GM18498 (cell line): ENCODE measurements around the gene TBC1D10B.
A peak's percentile ranks its signal among the peaks of the same experiment; 100 is the strongest.
"Not testable (repeated sequence)": the region's sequence is repeated elsewhere in the genome, so short reads cannot be mapped to it uniquely, and the experiment has no call there.

Source experiments
- ATAC-seq: cut with Tn5 transposase; IDR thresholded peaks from one replicate; pipeline ENCODE4 v1.9.1; 2021; ENCODE audit warnings: mild to moderate bottlenecking, moderate library complexity; ENCODE audit not compliant: unreplicated experiment

The TBC1D10B gene

GRCh38 chr16:30337964-30338357 is 32.3 kb downstream of the TBC1D10B start:
- ATAC-seq = not testable (repeated sequence)

- peak; percentile 7 for ATAC-seq
Measured at GRCh38 chr16:30335598-30336474, 34.5 kb downstream of the TBC1D10B start.

DNA sequence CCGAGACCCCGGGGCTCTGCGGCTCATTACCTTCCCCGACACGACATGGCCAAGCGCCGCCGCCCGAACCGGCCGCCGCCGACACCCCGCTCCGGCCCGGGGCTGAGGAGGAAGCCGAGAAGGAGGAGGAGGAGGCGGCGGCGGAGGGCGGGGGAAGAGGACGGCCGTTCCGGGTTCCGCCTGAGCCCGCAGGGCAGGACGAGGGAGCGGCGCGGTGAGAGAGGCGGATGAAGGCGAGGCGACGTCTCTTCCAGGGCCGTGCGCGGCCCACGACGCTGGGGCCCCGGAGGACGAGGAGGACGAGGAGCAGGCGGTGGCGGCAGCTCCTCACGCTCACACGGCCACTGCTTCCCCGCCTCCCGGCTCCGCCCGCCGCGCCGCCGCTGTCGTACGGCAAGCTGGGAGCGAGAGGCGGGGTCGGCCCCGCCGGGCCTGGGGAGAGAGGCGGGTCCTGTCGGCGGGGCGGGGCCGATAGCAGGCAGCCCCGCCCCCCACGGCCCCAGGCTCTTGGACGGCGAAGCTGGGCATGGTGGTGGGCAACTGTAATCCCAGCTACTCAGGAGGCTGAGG is 35.2 kb downstream of the TBC1D10B start:
- peak; percentile 77 for ATAC-seq

- peak; percentile 92 for ATAC-seq
Measured at GRCh38 chr16:30334473-30334989, 35.8 kb downstream of the TBC1D10B start.

GRCh38 chr16:30324220-30324619 is 46.1 kb downstream of the TBC1D10B start:
- not testable (repeated sequence) for ATAC-seq

GRCh38 chr16:30318647-30319046 is 51.6 kb downstream of the TBC1D10B start:
- ATAC-seq = not testable (repeated sequence)

DNA sequence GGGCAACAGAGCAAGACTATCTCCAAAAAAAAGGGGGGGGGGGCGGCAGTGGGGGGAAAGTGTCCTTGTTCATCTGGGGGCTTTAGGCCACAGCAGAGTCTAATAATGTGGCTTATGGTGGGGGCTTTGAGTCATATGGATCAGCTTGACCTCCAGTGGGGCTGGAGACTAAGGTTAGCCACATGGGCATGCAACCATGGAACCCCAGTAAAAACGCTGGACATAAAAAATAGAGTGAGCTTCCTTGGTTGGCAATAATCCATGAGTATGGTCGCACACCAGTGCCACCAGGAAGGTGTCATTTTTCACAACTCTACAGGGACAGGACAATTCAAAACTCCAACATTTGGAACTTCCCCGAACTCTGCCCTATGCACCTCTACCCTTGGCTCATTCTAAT is 59.4 kb downstream of the TBC1D10B start:
- ATAC-seq = not testable (repeated sequence)

DNA sequence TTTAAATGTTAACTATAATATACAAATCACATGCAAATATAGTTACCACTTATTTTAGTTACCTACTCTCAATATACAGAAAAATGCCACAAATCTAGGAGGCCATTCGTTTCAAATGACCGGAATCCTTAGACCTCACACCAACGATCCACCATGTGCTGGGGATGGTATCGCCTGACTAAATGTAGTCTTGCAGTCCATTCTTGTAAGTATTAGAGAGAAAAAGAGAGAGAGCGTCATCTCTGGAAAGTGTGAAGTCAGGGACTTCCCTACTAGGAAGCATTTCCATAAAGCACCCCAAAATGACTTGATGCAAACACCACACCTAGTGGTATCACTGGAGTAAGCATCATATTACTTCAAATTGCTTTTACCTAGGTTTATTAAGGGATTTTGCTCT is 61.0 kb downstream of the TBC1D10B start:
- ATAC-seq = not testable (repeated sequence)
